A549 (cell line): ENCODE results near the gene P2RX4.

Experiments used
- CEBPB ChIP-seq, 2 experiments: fragments of >200 bp in 1 of 2; sonication (Bioruptor Twin) in 1 of 2; formaldehyde crosslinking in 1 of 2; IDR thresholded peaks; 2 replicates each; pipeline ENCODE4 v1.6.1; 2012 to 2016
- HOXA7 ChIP-seq: fragments of 250-450 bp; sonication (Bioruptor Pico); IDR thresholded peaks from 2 replicates; pipeline ENCODE4 v1.5.0; 2020; ENCODE audit warnings: mild to moderate bottlenecking, moderate library complexity
- MAFK ChIP-seq: fragments of 450-650 bp; IDR thresholded peaks from 2 replicates; pipeline ENCODE4 v1.6.1; 2014; ENCODE audit not compliant: partially characterized antibody
- POLR2A ChIP-seq: IDR thresholded peaks from 2 replicates; pipeline ENCODE4 v1.6.1; 2012; ENCODE audit warnings: mild to moderate bottlenecking, low read length
- TF ChIP-seq, protein P1 (sequence below): fragments of 200-600 bp; sonication (generic); IDR thresholded peaks from 2 replicates; pipeline ENCODE4 v1.6.1; 2016; ENCODE audit warnings: antibody characterized with exemption, mild to moderate bottlenecking, moderate library complexity
- TF ChIP-seq, protein P2 (sequence below): fragments of 150-350 bp; IDR thresholded peaks from 2 replicates; pipeline ENCODE4 v1.6.1; 2014; ENCODE audit warnings: low read depth, mild to moderate bottlenecking, low read length
- TF ChIP-seq, protein P3 (sequence below): fragments of >200 bp; sonication (Bioruptor Twin); formaldehyde crosslinking; IDR thresholded peaks from 3 replicates; pipeline ENCODE4 v1.5.1; 2016

DNA sequence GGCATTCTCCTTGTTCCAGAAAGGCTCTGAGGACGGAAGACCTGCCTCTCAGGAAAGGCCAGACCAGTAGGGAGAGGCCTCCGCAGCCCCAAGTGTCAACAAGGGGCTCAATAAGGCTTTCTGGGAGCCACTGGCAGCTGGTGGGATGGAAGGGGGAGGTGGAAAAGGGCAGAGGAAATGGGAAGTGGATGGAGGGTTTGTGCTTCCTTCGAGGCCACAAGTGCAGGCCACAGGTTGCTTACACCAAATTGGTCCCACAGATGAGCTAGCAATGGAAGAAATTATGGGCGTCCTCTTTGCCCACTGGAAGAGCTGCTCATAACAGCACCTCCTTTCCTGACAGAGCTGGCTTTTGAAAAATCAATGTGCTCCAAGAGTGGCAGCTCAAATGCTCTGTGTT is 28.2 kb downstream of the P2RX4 start:
- TF ChIP-seq, protein P1, sequence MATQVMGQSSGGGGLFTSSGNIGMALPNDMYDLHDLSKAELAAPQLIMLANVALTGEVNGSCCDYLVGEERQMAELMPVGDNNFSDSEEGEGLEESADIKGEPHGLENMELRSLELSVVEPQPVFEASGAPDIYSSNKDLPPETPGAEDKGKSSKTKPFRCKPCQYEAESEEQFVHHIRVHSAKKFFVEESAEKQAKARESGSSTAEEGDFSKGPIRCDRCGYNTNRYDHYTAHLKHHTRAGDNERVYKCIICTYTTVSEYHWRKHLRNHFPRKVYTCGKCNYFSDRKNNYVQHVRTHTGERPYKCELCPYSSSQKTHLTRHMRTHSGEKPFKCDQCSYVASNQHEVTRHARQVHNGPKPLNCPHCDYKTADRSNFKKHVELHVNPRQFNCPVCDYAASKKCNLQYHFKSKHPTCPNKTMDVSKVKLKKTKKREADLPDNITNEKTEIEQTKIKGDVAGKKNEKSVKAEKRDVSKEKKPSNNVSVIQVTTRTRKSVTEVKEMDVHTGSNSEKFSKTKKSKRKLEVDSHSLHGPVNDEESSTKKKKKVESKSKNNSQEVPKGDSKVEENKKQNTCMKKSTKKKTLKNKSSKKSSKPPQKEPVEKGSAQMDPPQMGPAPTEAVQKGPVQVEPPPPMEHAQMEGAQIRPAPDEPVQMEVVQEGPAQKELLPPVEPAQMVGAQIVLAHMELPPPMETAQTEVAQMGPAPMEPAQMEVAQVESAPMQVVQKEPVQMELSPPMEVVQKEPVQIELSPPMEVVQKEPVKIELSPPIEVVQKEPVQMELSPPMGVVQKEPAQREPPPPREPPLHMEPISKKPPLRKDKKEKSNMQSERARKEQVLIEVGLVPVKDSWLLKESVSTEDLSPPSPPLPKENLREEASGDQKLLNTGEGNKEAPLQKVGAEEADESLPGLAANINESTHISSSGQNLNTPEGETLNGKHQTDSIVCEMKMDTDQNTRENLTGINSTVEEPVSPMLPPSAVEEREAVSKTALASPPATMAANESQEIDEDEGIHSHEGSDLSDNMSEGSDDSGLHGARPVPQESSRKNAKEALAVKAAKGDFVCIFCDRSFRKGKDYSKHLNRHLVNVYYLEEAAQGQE: no peak
- TF ChIP-seq CEBPB (IDR thresholded peaks at IDR 0.05) (no peak), POLR2A (no peak), MAFK (no peak), HOXA7 (CRISPR knock-in tag) (no peak)
- TF ChIP-seq, protein P2, sequence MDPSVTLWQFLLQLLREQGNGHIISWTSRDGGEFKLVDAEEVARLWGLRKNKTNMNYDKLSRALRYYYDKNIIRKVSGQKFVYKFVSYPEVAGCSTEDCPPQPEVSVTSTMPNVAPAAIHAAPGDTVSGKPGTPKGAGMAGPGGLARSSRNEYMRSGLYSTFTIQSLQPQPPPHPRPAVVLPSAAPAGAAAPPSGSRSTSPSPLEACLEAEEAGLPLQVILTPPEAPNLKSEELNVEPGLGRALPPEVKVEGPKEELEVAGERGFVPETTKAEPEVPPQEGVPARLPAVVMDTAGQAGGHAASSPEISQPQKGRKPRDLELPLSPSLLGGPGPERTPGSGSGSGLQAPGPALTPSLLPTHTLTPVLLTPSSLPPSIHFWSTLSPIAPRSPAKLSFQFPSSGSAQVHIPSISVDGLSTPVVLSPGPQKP: no peak
- TF ChIP-seq, protein P3, sequence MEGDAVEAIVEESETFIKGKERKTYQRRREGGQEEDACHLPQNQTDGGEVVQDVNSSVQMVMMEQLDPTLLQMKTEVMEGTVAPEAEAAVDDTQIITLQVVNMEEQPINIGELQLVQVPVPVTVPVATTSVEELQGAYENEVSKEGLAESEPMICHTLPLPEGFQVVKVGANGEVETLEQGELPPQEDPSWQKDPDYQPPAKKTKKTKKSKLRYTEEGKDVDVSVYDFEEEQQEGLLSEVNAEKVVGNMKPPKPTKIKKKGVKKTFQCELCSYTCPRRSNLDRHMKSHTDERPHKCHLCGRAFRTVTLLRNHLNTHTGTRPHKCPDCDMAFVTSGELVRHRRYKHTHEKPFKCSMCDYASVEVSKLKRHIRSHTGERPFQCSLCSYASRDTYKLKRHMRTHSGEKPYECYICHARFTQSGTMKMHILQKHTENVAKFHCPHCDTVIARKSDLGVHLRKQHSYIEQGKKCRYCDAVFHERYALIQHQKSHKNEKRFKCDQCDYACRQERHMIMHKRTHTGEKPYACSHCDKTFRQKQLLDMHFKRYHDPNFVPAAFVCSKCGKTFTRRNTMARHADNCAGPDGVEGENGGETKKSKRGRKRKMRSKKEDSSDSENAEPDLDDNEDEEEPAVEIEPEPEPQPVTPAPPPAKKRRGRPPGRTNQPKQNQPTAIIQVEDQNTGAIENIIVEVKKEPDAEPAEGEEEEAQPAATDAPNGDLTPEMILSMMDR: no peak
